ENCODE measurements around the gene SPDYE16.
"Not testable (repeated sequence)": the region's sequence is repeated elsewhere in the genome, so short reads cannot be mapped to it uniquely, and the experiment has no call there.

The SPDYE16 gene

DNA sequence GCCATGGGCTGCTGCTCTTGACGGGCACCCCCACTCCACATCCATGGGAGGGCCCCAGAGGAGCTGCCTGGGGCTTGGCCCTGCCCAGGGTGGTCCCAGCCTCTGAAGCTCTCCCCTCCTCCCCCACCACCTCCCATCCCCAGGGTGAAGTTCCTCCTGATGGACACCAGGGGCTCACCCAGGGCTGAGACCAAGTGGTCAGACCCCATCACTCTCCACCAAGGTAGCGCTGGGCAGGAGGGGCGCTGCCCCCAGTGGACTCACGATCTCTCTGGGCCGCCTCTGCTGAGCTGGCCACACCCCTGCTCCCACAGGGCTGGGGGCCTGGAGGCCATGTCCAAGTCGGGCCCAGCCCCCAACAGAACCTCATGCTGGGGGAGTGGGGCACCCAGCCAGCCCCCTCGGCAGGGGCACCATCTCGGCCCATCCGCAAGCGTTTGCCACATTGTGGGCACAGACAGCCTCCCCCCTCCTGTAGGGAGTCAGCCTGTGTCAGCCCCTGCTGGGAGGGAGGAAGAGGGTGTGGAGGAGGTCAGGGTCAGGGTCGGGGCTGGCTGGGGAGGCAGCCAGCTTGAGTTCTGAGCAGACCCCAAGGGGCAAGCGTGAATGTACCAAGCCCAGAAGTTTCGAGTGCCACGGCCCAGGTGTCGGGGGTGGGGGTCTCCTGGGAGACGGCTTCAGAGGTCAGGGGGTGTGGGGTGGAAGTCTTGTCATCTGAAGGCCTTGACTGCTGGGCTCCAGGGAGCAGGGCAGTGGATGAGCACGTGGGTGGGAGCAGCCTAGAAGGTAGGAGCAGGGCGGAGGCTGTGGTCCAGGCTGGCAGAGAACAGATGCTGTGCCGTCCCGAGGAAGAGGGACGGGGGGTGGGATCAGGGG, 29.9 kb downstream of the SPDYE16 start:
- DNase-seq (ENCODE audit: insufficient read length, low spot score) (no peak), FAIRE-seq (no peak)
- no peak for TF ChIP-seq CTCF (IDR thresholded peaks at IDR 0.05; ENCODE audit: insufficient read depth, missing control alignments)

- FAIRE-seq; DNase-seq (ENCODE audit: insufficient read length, low spot score): not testable (repeated sequence)
Observed at GRCh38 chr7:76511911-76512885, 30.9 kb downstream of the SPDYE16 start.

GRCh38 chr7:76511200-76511910, 31.7 kb downstream of the SPDYE16 start:
- not testable (repeated sequence) for FAIRE-seq; DNase-seq (ENCODE audit: insufficient read length, low spot score)

- no peak for DNase-seq (ENCODE audit: insufficient read length, low spot score)
- no peak for FAIRE-seq
- TF ChIP-seq CTCF (IDR thresholded peaks at IDR 0.05; ENCODE audit: insufficient read depth, missing control alignments): no peak
Observed at GRCh38 chr7:76509931-76510877, 32.9 kb downstream of the SPDYE16 start, which contains the start of gene UPK3B. Gene UPK3B (plus strand): TSS chr7:76510552. CDS start chr7:76510653, 101 bp downstream.

DNA sequence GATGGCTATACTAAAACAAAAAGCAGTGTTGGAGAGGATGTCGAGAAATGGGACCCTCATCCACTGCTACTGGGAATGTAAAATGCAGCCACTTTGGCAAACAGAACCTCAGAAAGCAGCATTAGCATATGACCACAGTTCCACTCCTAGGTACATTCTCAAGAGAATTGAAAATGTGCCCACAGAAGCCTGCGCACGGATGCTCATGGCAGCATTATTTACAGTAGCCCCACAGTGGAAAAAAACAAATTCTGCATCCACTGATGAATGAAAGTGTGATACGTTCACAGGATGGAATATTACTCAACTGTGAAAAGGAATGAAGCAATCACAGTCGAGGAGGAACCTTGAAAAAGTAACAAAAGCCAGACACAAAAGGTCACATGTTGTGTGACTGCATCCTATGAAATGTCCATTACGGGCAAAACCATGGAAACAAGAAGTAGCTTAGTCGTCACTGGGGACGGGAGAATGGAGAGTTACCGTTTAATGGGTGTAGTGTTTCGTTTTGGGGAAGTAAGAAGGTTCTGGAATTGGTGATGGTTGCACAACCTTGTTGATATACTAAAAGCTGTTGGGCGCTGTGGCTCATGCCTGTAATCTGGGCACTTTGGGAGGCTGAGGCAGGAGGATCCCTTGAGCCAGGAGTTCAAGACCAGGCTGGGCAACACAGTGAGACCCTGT, 35.2 kb downstream of the SPDYE16 start:
- DNase-seq (ENCODE audit: insufficient read length, low spot score) (no peak), FAIRE-seq (no peak)
- TF ChIP-seq CTCF (IDR thresholded peaks at IDR 0.05; ENCODE audit: insufficient read depth, missing control alignments): no peak

GRCh38 chr7:76506643-76507042, 36.5 kb downstream of the SPDYE16 start:
- DNase-seq (ENCODE audit: insufficient read length, low spot score); FAIRE-seq: not testable (repeated sequence)

GRCh38 chr7:76506081-76506440, 37.0 kb downstream of the SPDYE16 start:
- DNase-seq (ENCODE audit: insufficient read length, low spot score): no peak
- TF ChIP-seq CTCF (IDR thresholded peaks at IDR 0.05; ENCODE audit: insufficient read depth, missing control alignments): no peak
- FAIRE-seq: no peak

All from D721Med (cell line).